Measurements from ENCODE around the gene INPP5D. TPM values are rescaled to one million over a fixed set of nuclear protein-coding genes. Genes with fewer than 3 reads are reported as not detected.

Gene INPP5D
- total and polyA plus RNA-seq, 2 of the 13 experiments (the other 11 are each of a cell fraction or from before 2014, with no cell fraction given): 16.7 to 18.0 TPM

- TF ChIP-seq ZNF687 (CRISPR knock-in tag; IDR thresholded peaks at IDR 0.05) (peak; percentile 68), ATF7 (IDR thresholded peaks at IDR 0.05) (no peak), ATF7 (CRISPR knock-in tag; IDR thresholded peaks at IDR 0.05) (no peak), ZFX (CRISPR knock-in tag; IDR thresholded peaks at IDR 0.05; ENCODE audit: low read depth) (peak; percentile 47; the same call in 1 of the 2 replicates), BORCS8-MEF2B (CRISPR knock-in tag; IDR thresholded peaks at IDR 0.05) (0 out of 2 replicates have a peak, but pooled peaks have one; percentile 45), ZNF263 (CRISPR knock-in tag; IDR thresholded peaks at IDR 0.05) (no peak; the same call in 1 of the 2 replicates), ZNF12 (CRISPR knock-in tag; IDR thresholded peaks at IDR 0.05) (no peak), ZSCAN12 (CRISPR knock-in tag; IDR thresholded peaks at IDR 0.05) (no peak), MEIS2 (CRISPR knock-in tag; IDR thresholded peaks at IDR 0.05) (peak; percentile 68; the same call in 1 of the 2 replicates), NR2F2 (IDR thresholded peaks at IDR 0.05; ENCODE audit: borderline replicate concordance, low read depth) (no peak), NBN (conservative IDR thresholded peaks at IDR 0.05) (no peak), JUN (CRISPR knock-in tag; IDR thresholded peaks at IDR 0.05) (no peak), TCF7 (IDR thresholded peaks at IDR 0.05; ENCODE audit: low read depth) (no peak), ZNF292 (CRISPR knock-in tag; IDR thresholded peaks at IDR 0.05; ENCODE audit: borderline replicate concordance, low read depth) (peak; percentile 21; the same call in 1 of the 2 replicates), NFKBIZ (CRISPR knock-in tag; IDR thresholded peaks at IDR 0.05) (0 out of 2 replicates have a peak, but pooled peaks have one; percentile 33), UBTF (CRISPR knock-in tag; IDR thresholded peaks at IDR 0.05) (peak; percentile 31; the same call in 1 of the 2 replicates), NONO (IDR thresholded peaks at IDR 0.05) (no peak), NONO (CRISPR knock-in tag; conservative IDR thresholded peaks at IDR 0.05) (0 out of 2 replicates have a peak, but pooled peaks have one; percentile 27), KLF11 (CRISPR knock-in tag; IDR thresholded peaks at IDR 0.05) (no peak), RXRB (CRISPR knock-in tag; IDR thresholded peaks at IDR 0.05; ENCODE audit: borderline replicate concordance) (peak; percentile 34; the same call in 1 of the 2 replicates), MED1 (CRISPR knock-in tag; IDR thresholded peaks at IDR 0.05) (0 out of 2 replicates have a peak, but pooled peaks have one; percentile 31), ZSCAN9 (CRISPR knock-in tag; IDR thresholded peaks at IDR 0.05; ENCODE audit: borderline replicate concordance) (no peak)
- TF ChIP-seq, protein P1, sequence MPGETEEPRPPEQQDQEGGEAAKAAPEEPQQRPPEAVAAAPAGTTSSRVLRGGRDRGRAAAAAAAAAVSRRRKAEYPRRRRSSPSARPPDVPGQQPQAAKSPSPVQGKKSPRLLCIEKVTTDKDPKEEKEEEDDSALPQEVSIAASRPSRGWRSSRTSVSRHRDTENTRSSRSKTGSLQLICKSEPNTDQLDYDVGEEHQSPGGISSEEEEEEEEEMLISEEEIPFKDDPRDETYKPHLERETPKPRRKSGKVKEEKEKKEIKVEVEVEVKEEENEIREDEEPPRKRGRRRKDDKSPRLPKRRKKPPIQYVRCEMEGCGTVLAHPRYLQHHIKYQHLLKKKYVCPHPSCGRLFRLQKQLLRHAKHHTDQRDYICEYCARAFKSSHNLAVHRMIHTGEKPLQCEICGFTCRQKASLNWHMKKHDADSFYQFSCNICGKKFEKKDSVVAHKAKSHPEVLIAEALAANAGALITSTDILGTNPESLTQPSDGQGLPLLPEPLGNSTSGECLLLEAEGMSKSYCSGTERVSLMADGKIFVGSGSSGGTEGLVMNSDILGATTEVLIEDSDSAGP (CRISPR knock-in tag; IDR thresholded peaks at IDR 0.05; ENCODE audit: borderline replicate concordance): 0 out of 2 replicates have a peak, but pooled peaks have one; percentile 45
Measured at GRCh38 chr2:233053928-233054784, 6.0 kb upstream of the INPP5D start (continued).
